ENCODE data around the gene MYO7A. TPM values are rescaled to one million over a fixed set of nuclear protein-coding genes. Genes with fewer than 3 reads are reported as not detected.

Gene MYO7A
- total RNA-seq, 3 donors from 2014 or later (not counting 1 experiment from before 2014, with no cell fraction given), result 0.20 to 1.1 (median 0.68) TPM

GRCh38 chr11:77130763-77131513 lies 2.9 kb downstream of the MYO7A start:
- H3K27ac Mint-ChIP-seq, result no peak overlapping the region
- 93% methylated on average over 9 of the region's 9 CpGs for WGBS (ENCODE audit: insufficient coverage)

GRCh38 chr11:77131560-77131959 lies 3.5 kb downstream of the MYO7A start:
- H3K9me3 ChIP-seq (ENCODE audit: control insufficient read depth, insufficient read depth, low read length), result no peaks in the 10 kb centered on the region
- no peaks in the 10 kb centered on the region for H3K36me3 ChIP-seq (ENCODE audit: control insufficient read depth, insufficient read depth, low read length)
- no peak overlapping the region for H3K4me3 ChIP-seq (ENCODE audit: low read length)
- no peak overlapping the region for H3K27ac ChIP-seq (ENCODE audit: low read length)
- no peaks in the 10 kb centered on the region for H3K36me3 Mint-ChIP-seq
- H3K4me3 Mint-ChIP-seq, result no peak overlapping the region
- TF ChIP-seq CTCF (IDR thresholded peaks at IDR 0.05), result no peak
- WGBS (ENCODE audit: insufficient coverage), result 74% methylated on average over 5 of the region's 6 CpGs
- peaks cover 13% of the 10 kb centered on the region for H3K27me3 ChIP-seq (ENCODE audit: control insufficient read depth, insufficient read depth, low read length)
- H3K27ac Mint-ChIP-seq, result no peak overlapping the region
- no peak for ATAC-seq
- peaks cover 0 to 16% of the 10 kb centered on the region in 2 donors for H3K4me1 Mint-ChIP-seq
- intact Hi-C loops (cut with micrococcal nuclease), result no loop called here
- peaks cover 12 to 20% of the 10 kb centered on the region in 2 donors for H3K27me3 Mint-ChIP-seq (ENCODE audit: low read depth in 2 of 2)
- DNase-seq, result no peak
- no peaks in the 10 kb centered on the region for H3K9me3 Mint-ChIP-seq
- peaks cover 17% of the 10 kb centered on the region for H3K4me1 ChIP-seq (ENCODE audit: control insufficient read depth, insufficient read depth, low read length)

More at GRCh38 chr11:77130763-77131513, 2.9 kb downstream of the MYO7A start:
- Mint-ChIP-seq H3K9me3 (no peaks in the 10 kb centered on the region), H3K4me1 (peaks cover 0 to 16% of the 10 kb centered on the region in 2 donors), H3K4me3 (no peak overlapping the region), H3K27me3 (ENCODE audit: low read depth in 2 of 2) (peaks cover 12 to 14% of the 10 kb centered on the region in 2 donors), H3K36me3 (no peaks in the 10 kb centered on the region)
- DNase-seq (no peak), ATAC-seq (no peak)
- no peaks in the 10 kb centered on the region for H3K36me3 ChIP-seq (ENCODE audit: control insufficient read depth, insufficient read depth, low read length)
- H3K27me3 ChIP-seq (ENCODE audit: control insufficient read depth, insufficient read depth, low read length), result peaks cover 11% of the 10 kb centered on the region
- intact Hi-C loops (cut with micrococcal nuclease), result no loop called here
- no peak overlapping the region for H3K27ac ChIP-seq (ENCODE audit: low read length)
- no peak for TF ChIP-seq CTCF (IDR thresholded peaks at IDR 0.05)
- peaks cover 17% of the 10 kb centered on the region for H3K4me1 ChIP-seq (ENCODE audit: control insufficient read depth, insufficient read depth, low read length)
- H3K4me3 ChIP-seq (ENCODE audit: low read length), result no peak overlapping the region
- no peaks in the 10 kb centered on the region for H3K9me3 ChIP-seq (ENCODE audit: control insufficient read depth, insufficient read depth, low read length)

- TF ChIP-seq CTCF (IDR thresholded peaks at IDR 0.05), result no peak
- no CpG with 5 or more reads among the region's 2 CpGs for WGBS (ENCODE audit: insufficient coverage)
- intact Hi-C loops (cut with micrococcal nuclease), result no loop called here
- Histone ChIP-seq H3K27me3 (ENCODE audit: control insufficient read depth, insufficient read depth, low read length) (peaks cover 11% of the 10 kb centered on the region), H3K9me3 (ENCODE audit: control insufficient read depth, insufficient read depth, low read length) (no peaks in the 10 kb centered on the region), H3K4me3 (ENCODE audit: low read length) (no peak overlapping the region), H3K4me1 (ENCODE audit: control insufficient read depth, insufficient read depth, low read length) (no peaks in the 10 kb centered on the region), H3K27ac (ENCODE audit: low read length) (no peak overlapping the region), H3K36me3 (ENCODE audit: control insufficient read depth, insufficient read depth, low read length) (no peaks in the 10 kb centered on the region)
- no peak overlapping the region for H3K4me3 Mint-ChIP-seq
- peaks cover 30 to 39% of the 10 kb centered on the region in 2 donors for H3K27me3 Mint-ChIP-seq (ENCODE audit: low read depth in 2 of 2)
- ATAC-seq, result no peak
- H3K4me1 Mint-ChIP-seq, result no peaks in the 10 kb centered on the region
- H3K27ac Mint-ChIP-seq, result no peak overlapping the region
- no peaks in the 10 kb centered on the region for H3K9me3 Mint-ChIP-seq
- no peaks in the 10 kb centered on the region for H3K36me3 Mint-ChIP-seq
- DNase-seq, result no peak
Measured at GRCh38 chr11:77135069-77135468, 7.0 kb downstream of the MYO7A start.

- Mint-ChIP-seq H3K27me3 (ENCODE audit: low read depth in 2 of 2) (peaks cover 36 to 49% of the 10 kb centered on the region in 2 donors), H3K27ac (no peak overlapping the region), H3K4me3 (no peak overlapping the region), H3K4me1 (no peaks in the 10 kb centered on the region), H3K9me3 (no peaks in the 10 kb centered on the region), H3K36me3 (no peaks in the 10 kb centered on the region)
- Histone ChIP-seq H3K27ac (ENCODE audit: low read length) (no peak overlapping the region), H3K4me3 (ENCODE audit: low read length) (no peak overlapping the region), H3K27me3 (ENCODE audit: control insufficient read depth, insufficient read depth, low read length) (peaks cover 11% of the 10 kb centered on the region), H3K9me3 (ENCODE audit: control insufficient read depth, insufficient read depth, low read length) (no peaks in the 10 kb centered on the region), H3K36me3 (ENCODE audit: control insufficient read depth, insufficient read depth, low read length) (no peaks in the 10 kb centered on the region), H3K4me1 (ENCODE audit: control insufficient read depth, insufficient read depth, low read length) (no peaks in the 10 kb centered on the region)
- no peak for TF ChIP-seq CTCF (IDR thresholded peaks at IDR 0.05)
- WGBS (ENCODE audit: insufficient coverage), result 76% methylated on average over 8 of the region's 8 CpGs
- DNase-seq (no peak), ATAC-seq (no peak)
- intact Hi-C loops (cut with micrococcal nuclease), result no loop called here
Measured at GRCh38 chr11:77136074-77136473, 8.0 kb downstream of the MYO7A start.
